ENCODE measurements around the gene TUBAL3.

- TF ChIP-seq ZNF317 (CRISPR knock-in tag; IDR thresholded peaks at IDR 0.05; ENCODE audit: borderline replicate concordance, low read depth): no peak
- TF ChIP-seq MAX (CRISPR knock-in tag; IDR thresholded peaks at IDR 0.05): no peak
- no peak for TF ChIP-seq ELF4 (CRISPR knock-in tag; IDR thresholded peaks at IDR 0.05; ENCODE audit: low read depth)
- TF ChIP-seq CTCF (IDR thresholded peaks at IDR 0.05): no peak
- TF ChIP-seq ZBTB21 (CRISPR knock-in tag; IDR thresholded peaks at IDR 0.05; ENCODE audit: borderline replicate concordance): no peak
- no peak for TF ChIP-seq NR3C1 (CRISPR knock-in tag; conservative IDR thresholded peaks at IDR 0.05; ENCODE audit: low read depth)
- no peak for TF ChIP-seq SP1 (CRISPR knock-in tag; conservative IDR thresholded peaks at IDR 0.05)
- no peak for TF ChIP-seq ATF2 (CRISPR knock-in tag; IDR thresholded peaks at IDR 0.05; ENCODE audit: borderline replicate concordance, low read depth)
- no peak for TF ChIP-seq FOXP4 (CRISPR knock-in tag; IDR thresholded peaks at IDR 0.05)
These were observed 45.2 kb upstream of the TUBAL3 start for GRCh38 chr10:5449823-5450222.

All from WTC11 (cell line).